GM19238 (cell line): ENCODE measurements around the gene GPR25.

Experiments
- DNase-seq: peaks from one replicate; pipeline ENCODE4 v3.0.0; 2011; ENCODE audit warnings: low spot score; ENCODE audit not compliant: insufficient read length

GPR25 gene

GRCh38 chr1:200872446-200873115 is at the start of gene GPR25:
Gene GPR25, plus strand, starts transcription at chr1:200872981. Its CDS starts 57 bp downstream, at chr1:200873038.
- DNase-seq, result no peak

GRCh38 chr1:200831091-200831490 is 41.7 kb upstream of the GPR25 start:
- no peak for DNase-seq

GRCh38 chr1:200834383-200834782 is 38.4 kb upstream of the GPR25 start:
- no peak for DNase-seq

- no peak for DNase-seq
Observed at GRCh38 chr1:200836213-200836612, 36.6 kb upstream of the GPR25 start.

- DNase-seq, result no peak
Observed at GRCh38 chr1:200837931-200838571, 34.7 kb upstream of the GPR25 start.

- DNase-seq, result no peak
Observed at GRCh38 chr1:200838676-200839445, 33.9 kb upstream of the GPR25 start.

GRCh38 chr1:200845360-200845759 is 27.4 kb upstream of the GPR25 start:
- no peak for DNase-seq

- DNase-seq, result no peak
Observed at GRCh38 chr1:200846398-200846797, 26.4 kb upstream of the GPR25 start.

- DNase-seq, result no peak
Observed at GRCh38 chr1:200849430-200849829, 23.4 kb upstream of the GPR25 start.

GRCh38 chr1:200850554-200850953 is 22.2 kb upstream of the GPR25 start:
- no peak for DNase-seq

- no peak for DNase-seq
Observed at GRCh38 chr1:200856716-200857357, 15.9 kb upstream of the GPR25 start.

- no peak for DNase-seq
Observed at GRCh38 chr1:200857804-200858203, 15.0 kb upstream of the GPR25 start.

- no peak for DNase-seq
Observed at GRCh38 chr1:200861937-200862647, 10.7 kb upstream of the GPR25 start.

GRCh38 chr1:200862713-200863415 is 9.9 kb upstream of the GPR25 start:
- DNase-seq, result no peak

- DNase-seq, result no peak
Observed at GRCh38 chr1:200866116-200866515, 6.7 kb upstream of the GPR25 start.

GRCh38 chr1:200866521-200866920 is 6.3 kb upstream of the GPR25 start:
- peak; percentile 60 for DNase-seq

GRCh38 chr1:200867018-200867811 is 5.6 kb upstream of the GPR25 start:
- no peak for DNase-seq

GRCh38 chr1:200869376-200869752 is 3.4 kb upstream of the GPR25 start:
- DNase-seq, result no peak

- no peak for DNase-seq
Observed at GRCh38 chr1:200869753-200870391, 2.9 kb upstream of the GPR25 start.
